Stimulated activated CD8-positive, alpha-beta memory T cell treated with anti-CD3 and anti-CD28 coated beads, Interleukin-15, amount 100 ng/mL, for 4 hours (primary cell): ENCODE measurements around the gene PSMG1.
"Not testable (repeated sequence)": the region's sequence is repeated elsewhere in the genome, so short reads cannot be mapped to it uniquely, and the experiment has no call there.

ENCODE experiments used
- DNase-seq, 2 donors: peaks; one replicate each; pipeline ENCODE4 v3.0.0-alpha.2; 2020; ENCODE audit warnings: low read depth in 2 of 2

The PSMG1 gene, protein sequence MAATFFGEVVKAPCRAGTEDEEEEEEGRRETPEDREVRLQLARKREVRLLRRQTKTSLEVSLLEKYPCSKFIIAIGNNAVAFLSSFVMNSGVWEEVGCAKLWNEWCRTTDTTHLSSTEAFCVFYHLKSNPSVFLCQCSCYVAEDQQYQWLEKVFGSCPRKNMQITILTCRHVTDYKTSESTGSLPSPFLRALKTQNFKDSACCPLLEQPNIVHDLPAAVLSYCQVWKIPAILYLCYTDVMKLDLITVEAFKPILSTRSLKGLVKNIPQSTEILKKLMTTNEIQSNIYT

GRCh38 chr21:39183272-39184049 lies at the start of gene PSMG1:
Gene PSMG1, minus strand, starts transcription at chr21:39183451. Its CDS starts 66 bp downstream, at chr21:39183385.
- DNase-seq, result peak; percentile 83 to 89

- no peak for DNase-seq
These were observed 49.6 kb upstream of the PSMG1 start for GRCh38 chr21:39232861-39233291.

- no peak for DNase-seq
These were observed 41.7 kb upstream of the PSMG1 start for GRCh38 chr21:39224930-39225329.

DNA sequence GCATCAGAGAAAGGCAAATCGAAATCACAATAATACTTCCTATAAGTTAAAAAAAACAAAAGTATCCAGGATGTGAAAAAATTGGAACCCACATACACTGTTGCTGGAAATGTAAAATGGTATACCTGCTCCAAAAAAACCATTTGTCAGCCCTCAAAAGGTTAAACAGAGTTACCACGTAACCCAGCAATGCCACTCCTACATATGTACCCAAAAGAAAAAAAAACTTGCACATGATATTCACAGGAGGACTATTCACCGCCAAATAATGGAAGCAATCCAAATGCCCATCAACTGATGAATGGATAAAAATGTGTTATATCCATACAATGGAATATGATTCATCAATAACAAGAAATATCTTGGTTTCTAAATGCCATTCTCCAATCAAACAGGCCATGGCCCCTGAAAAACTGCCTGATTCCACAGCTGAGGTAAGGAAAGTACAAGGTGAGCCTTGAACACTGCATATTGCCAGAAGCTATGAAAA lies 38.8 kb upstream of the PSMG1 start:
- no peak for DNase-seq

DNA sequence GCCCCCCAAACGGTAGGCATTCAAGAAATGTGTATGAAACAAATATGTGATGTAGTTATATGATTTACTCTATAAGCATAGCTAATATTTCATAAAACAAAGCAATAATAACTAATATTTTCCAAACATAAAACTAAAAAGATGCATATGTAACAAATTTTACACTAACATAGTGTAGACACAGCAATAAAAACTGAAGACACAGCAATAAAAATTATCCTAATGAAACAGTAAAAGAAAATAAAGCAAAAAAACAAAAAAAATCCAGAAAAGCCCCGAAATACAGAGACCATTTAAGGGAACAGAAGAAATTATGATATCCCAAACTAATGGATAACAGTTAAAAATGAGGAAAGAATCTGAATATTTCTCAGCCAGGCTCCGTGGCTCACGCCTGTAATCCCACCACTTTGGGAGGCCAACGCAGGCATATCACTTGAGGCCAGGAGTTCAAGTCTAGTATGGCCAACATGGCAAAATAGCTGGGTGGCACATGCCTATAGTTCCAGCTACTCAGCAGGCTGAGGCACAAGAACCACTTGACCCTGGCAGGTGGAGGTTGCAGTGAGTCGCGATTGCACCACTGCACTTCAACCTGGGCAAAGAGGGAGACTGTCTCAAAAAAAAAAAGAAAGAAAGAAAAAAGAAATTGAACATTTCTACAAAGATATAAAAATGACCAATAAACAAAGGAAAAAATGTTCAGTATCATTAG lies 38.2 kb upstream of the PSMG1 start:
- DNase-seq, result no peak

DNA sequence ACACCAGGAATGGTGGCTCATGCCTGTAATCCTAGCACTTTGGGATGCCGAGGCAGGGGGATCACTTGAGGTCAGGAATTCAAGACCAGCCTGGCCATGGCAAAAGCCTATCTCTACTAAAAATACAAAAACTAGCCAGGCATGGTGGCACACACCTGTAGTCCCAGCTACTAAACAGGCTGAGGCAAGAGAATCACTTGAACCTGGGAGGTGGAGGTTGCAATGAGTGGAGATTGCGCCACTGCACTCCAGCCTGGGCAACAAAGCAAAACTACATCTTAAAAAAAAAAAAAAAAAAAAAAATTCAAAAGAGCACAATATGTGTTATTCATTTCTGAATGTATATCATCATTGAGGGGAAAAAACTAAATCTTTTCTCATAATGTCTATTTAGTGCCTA lies 37.6 kb upstream of the PSMG1 start:
- not testable (repeated sequence) for DNase-seq

- no peak for DNase-seq
These were observed 36.9 kb upstream of the PSMG1 start for GRCh38 chr21:39220150-39220549.

- DNase-seq, result no peak
These were observed 34.8 kb upstream of the PSMG1 start for GRCh38 chr21:39218082-39218409.

GRCh38 chr21:39217356-39218081 lies 34.3 kb upstream of the PSMG1 start:
- no peak for DNase-seq

- no peak for DNase-seq
These were observed 33.0 kb upstream of the PSMG1 start for GRCh38 chr21:39216290-39216689.

DNA sequence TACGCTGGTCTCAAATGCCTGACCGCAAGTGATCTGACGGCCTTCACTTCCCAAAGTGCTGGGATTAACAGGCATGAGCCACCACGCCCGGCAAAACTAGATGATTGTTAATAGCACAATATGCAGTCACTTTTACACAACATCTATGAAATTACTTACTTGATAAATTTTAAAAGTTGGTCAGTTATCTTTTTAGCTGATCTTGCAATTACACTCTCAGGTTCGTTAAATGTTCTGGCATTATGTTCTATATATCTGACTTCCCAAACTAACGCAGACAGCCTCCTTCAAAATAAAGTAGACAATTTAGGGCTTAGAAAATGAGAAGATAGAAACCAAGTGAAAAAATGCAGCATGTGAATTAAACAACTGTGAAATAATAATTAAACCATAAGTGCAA lies 31.8 kb upstream of the PSMG1 start:
- no peak for DNase-seq

DNA sequence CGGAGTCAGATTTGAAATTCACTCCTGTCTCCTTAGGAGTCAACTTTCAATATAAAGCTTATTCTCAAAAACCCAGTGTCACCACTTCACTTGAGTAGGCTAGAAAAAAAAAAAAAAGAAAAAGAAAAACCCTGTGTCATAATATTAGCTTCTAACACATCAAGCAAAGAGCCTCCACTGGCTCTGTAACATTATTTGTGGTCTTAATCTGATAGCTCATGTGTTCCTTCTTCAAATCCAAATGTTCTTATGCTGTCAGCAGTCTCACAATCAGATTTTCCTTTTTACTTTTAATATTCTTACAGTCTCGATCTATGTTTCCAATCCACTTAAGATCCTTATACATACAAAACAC lies 26.1 kb upstream of the PSMG1 start:
- no peak for DNase-seq

- DNase-seq, result no peak
These were observed 25.5 kb upstream of the PSMG1 start for GRCh38 chr21:39208624-39209333.

DNA sequence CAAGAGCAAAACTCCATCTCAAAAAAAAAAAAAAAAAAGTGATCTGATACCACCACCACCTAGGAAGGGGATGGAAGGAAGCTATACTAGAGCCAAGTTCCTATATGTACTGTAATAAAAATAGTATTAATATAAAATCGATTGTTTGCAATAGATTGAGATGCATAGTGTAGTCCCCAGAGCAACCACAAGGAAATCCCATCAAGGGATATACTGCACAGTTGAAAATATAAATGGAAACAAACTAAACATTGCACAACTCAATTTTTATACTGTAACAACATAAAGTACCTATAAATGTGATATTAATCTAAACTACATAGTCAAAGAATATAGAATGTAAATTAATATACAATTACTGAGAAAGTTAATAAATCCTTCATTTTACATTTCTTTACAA lies 20.9 kb upstream of the PSMG1 start:
- no peak for DNase-seq

- no peak for DNase-seq
These were observed 15.5 kb upstream of the PSMG1 start for GRCh38 chr21:39198800-39199199.

DNA sequence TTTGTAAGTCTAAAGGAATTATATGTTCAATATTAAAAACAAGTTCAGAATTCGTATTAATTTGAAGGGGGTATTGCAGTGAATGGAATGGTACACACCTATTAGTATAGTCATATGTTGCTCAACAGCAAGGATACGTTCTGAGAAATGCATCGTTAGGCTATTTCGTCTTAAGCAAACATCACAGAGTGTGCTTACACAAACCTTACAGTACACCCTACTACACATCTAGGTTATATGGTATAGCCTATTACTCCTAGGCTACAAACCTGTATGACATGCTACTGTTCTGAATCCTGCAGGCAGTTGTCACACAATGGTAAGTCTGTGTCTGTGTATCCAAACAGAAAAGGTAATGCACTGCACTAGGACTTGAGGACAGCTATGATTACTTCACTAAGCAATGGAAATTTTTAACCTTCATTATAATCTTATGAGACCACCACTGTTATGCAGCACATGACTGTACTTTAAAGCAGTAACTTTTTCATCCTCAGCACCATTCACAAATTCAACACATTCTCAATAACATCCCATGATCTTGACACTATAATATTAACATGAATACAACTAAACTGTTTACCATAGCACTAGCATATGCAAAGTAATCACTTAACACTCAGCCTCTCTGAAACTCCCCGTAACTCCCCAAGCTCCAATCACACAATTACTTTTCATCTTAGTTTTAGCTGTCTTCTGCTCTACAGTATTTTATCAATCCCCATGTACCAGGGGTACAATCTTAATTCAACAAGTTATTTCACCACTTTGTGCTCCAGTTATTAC lies 14.4 kb upstream of the PSMG1 start:
- no peak for DNase-seq

DNA sequence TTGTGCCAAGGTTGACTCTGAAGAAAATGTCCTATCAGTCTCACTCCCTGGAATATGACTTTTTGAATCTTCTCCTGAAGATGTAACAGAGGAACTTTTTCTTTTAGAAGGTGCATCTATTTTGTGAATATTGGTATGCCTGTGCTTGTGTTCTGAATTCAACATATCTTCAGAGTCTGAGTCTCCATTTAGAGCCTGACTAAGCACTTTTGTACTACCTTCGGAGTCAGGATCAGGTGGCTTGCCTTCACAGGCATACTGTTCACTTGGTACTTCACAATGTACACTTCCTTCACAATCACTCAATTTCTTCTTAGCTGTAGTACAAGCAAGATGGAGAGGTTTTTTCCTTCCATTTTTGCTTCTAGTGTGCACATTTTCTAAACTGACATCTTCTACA lies 13.6 kb upstream of the PSMG1 start:
- no peak for DNase-seq

DNA sequence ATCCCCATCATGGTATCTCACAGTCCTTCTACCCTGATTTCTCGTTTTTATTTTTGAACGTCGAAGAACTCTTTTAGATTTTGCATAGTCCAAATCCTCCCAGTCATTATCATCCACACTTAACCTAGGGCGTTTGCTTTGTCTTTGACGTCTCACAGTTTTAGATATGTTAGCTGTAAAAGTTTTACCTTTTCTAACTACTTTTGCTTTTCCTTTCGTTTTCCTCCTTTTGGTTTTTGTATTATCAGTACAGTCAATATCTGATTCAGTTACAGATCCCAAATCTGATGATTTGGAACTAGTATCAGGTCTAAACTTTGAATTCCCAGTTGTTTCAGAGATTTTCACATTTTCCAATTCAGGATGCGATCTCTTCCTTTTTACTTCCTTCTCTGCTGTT lies 13.1 kb upstream of the PSMG1 start:
- DNase-seq, result no peak

GRCh38 chr21:39193380-39193779 lies 10.1 kb upstream of the PSMG1 start:
- DNase-seq, result no peak

DNA sequence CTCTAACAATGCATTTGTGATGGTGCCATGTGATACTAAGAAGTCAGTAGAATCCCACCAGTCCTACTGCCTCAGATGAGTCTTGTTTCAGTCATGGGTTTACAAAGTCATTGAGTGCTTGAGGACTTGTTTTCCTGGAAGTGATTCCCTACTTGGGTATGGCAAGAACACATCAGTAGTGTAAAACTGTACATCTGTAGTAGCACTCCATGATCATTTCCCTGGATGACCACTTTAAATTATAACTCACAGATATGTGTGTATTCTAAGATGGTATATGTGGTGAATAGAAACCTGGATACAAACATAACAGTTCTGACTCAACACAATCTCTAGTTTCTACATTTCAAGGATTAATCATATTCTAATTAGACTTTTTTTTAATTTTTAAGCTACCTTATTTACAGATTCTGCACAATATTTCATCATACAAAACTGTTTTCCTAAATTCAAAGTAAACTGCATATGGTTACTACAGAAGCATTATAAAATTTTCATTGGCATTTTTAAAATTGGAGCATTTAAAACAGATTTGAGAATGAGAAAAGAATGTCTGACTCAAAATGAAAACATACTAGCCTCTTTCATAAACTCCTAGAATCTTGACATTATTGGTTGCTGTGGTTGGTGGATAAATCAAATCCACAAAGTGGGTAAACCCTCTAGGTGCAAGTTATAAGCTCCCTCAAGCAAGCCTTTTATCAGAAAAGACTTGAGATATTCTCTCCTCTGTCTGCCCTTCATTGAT lies 6.8 kb upstream of the PSMG1 start:
- DNase-seq, result no peak
